NT2/D1 (cell line): ENCODE results near the gene C19orf85.

Experiments used
- SUZ12 ChIP-seq: IDR thresholded peaks from 2 replicates; pipeline ENCODE4 v1.6.1; 2011; ENCODE audit not compliant: insufficient read length, insufficient read depth; ENCODE audit errors: extremely low read depth
- YY1 ChIP-seq: IDR thresholded peaks from 2 replicates; pipeline ENCODE4 v1.6.1; 2011; ENCODE audit not compliant: insufficient read length, insufficient read depth
- ZNF274 ChIP-seq: IDR thresholded peaks from 2 replicates; pipeline ENCODE4 v1.6.1; 2011; ENCODE audit warnings: mild to moderate bottlenecking, low read depth, low read length

DNA sequence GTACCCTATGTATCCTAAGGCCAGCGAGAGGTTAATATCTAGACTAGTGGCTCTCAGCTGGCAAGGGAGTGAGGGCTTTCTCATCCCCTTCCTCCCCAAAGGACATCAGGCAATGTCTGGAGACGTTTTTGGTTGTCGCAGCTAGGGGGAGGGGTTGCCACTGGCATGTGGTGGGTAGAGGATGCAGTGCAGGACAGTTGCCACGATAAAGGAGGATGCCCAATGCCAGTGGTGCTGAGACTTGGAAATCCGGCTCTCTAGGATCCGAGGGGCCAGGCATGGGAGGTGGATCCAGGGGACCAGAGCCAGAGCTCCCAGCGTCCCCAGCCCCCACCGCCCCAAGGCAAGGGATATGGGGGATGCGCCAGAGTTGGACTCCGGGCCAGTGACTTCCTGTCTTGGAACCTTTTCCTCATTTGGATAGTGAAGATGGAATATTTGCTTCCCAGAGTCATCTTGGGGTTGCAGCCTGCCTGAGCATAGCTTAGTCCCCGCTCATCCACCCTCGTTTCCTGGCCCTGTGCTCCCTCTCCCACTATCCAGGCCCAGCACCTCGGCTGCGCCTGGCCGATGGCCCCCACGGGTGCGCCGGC, 28.6 kb upstream of the C19orf85 start:
- TF ChIP-seq ZNF274 (no peak), YY1 (no peak), SUZ12 (no peak)
